ENCODE measurements around the gene FBLN2. TPM values are rescaled to one million over a fixed set of nuclear protein-coding genes. Genes with fewer than 3 reads are reported as not detected.

FBLN2 gene
- total RNA-seq, 2 experiments from 2014 or later: not detected

- Mint-ChIP-seq H3K36me3 (ENCODE audit: low read depth) (no peaks in the 10 kb centered on the region), H3K9me3 (peaks cover 5% of the 10 kb centered on the region), H3K27me3 (ENCODE audit: low read depth) (no peaks in the 10 kb centered on the region), H3K4me3 (no peak overlapping the region), H3K27ac (no peak overlapping the region), H3K4me1 (ENCODE audit: low read depth) (no peaks in the 10 kb centered on the region)
- CTCF ChIA-PET: interaction anchor here (0.6 to 1.2 kb wide), 2 partner anchors 34 to 121 kb away, joined by 3 read pairs; no protein-coding TSS in a partner anchor
- DNase-seq: no peak
- intact Hi-C loops (cut with micrococcal nuclease): no loop called here
Measured at GRCh38 chr3:13525827-13526625, 22.9 kb upstream of the FBLN2 start.

GRCh38 chr3:13526626-13526949 is 22.3 kb upstream of the FBLN2 start:
- Mint-ChIP-seq H3K9me3 (peaks cover 3% of the 10 kb centered on the region), H3K27me3 (ENCODE audit: low read depth) (no peaks in the 10 kb centered on the region), H3K27ac (no peak overlapping the region), H3K4me3 (no peak overlapping the region), H3K36me3 (ENCODE audit: low read depth) (no peaks in the 10 kb centered on the region), H3K4me1 (ENCODE audit: low read depth) (no peaks in the 10 kb centered on the region)
- CTCF ChIA-PET: no interaction called here
- intact Hi-C loops (cut with micrococcal nuclease): no loop called here
- DNase-seq: no peak

- Mint-ChIP-seq H3K9me3 (no peaks in the 10 kb centered on the region), H3K36me3 (ENCODE audit: low read depth) (no peaks in the 10 kb centered on the region)
Measured at GRCh38 chr3:13528217-13528867, 20.6 kb upstream of the FBLN2 start.

GRCh38 chr3:13529196-13530112 is 19.5 kb upstream of the FBLN2 start:
- Mint-ChIP-seq H3K27ac (no peak overlapping the region), H3K4me1 (ENCODE audit: low read depth) (no peaks in the 10 kb centered on the region), H3K4me3 (no peak overlapping the region), H3K36me3 (ENCODE audit: low read depth) (no peaks in the 10 kb centered on the region), H3K9me3 (no peaks in the 10 kb centered on the region), H3K27me3 (ENCODE audit: low read depth) (no peaks in the 10 kb centered on the region)
- intact Hi-C loops (cut with micrococcal nuclease): no loop called here
- DNase-seq: no peak
- CTCF ChIA-PET: interaction anchor here (0.6 kb wide), 2 partner anchors 374 to 1395 kb away, joined by 3 read pairs; no protein-coding TSS in a partner anchor

More at GRCh38 chr3:13528217-13528867, 20.6 kb upstream of the FBLN2 start:
- H3K4me3 Mint-ChIP-seq: no peak overlapping the region
- intact Hi-C loops (cut with micrococcal nuclease): no loop called here
- H3K27me3 Mint-ChIP-seq (ENCODE audit: low read depth): no peaks in the 10 kb centered on the region
- H3K27ac Mint-ChIP-seq: no peak overlapping the region
- DNase-seq: no peak
- CTCF ChIA-PET: no interaction called here
- H3K4me1 Mint-ChIP-seq (ENCODE audit: low read depth): no peaks in the 10 kb centered on the region

- Mint-ChIP-seq H3K4me3 (no peak overlapping the region), H3K36me3 (ENCODE audit: low read depth) (no peaks in the 10 kb centered on the region), H3K4me1 (ENCODE audit: low read depth) (no peaks in the 10 kb centered on the region), H3K27ac (no peak overlapping the region), H3K9me3 (no peaks in the 10 kb centered on the region), H3K27me3 (ENCODE audit: low read depth) (no peaks in the 10 kb centered on the region)
- no peak for DNase-seq
- intact Hi-C loops (cut with micrococcal nuclease): no loop called here
- CTCF ChIA-PET: interaction anchor here (0.6 kb wide), 1 partner anchor 1394 kb away, joined by 3 read pairs; no protein-coding TSS in a partner anchor
Measured at GRCh38 chr3:13530241-13531009, 18.5 kb upstream of the FBLN2 start.

- peaks cover 5% of the 10 kb centered on the region for H3K27me3 Mint-ChIP-seq (ENCODE audit: low read depth)
- intact Hi-C loops (cut with micrococcal nuclease): no loop called here
- no peaks in the 10 kb centered on the region for H3K9me3 Mint-ChIP-seq
- no peaks in the 10 kb centered on the region for H3K36me3 Mint-ChIP-seq (ENCODE audit: low read depth)
- H3K4me3 Mint-ChIP-seq: no peak overlapping the region
- DNase-seq: no peak
- H3K4me1 Mint-ChIP-seq (ENCODE audit: low read depth): peaks cover 8% of the 10 kb centered on the region
- CTCF ChIA-PET: no interaction called here
- no peak overlapping the region for H3K27ac Mint-ChIP-seq
Measured at GRCh38 chr3:13532085-13532484, 16.8 kb upstream of the FBLN2 start.

GRCh38 chr3:13532631-13533030 is 16.3 kb upstream of the FBLN2 start:
- Mint-ChIP-seq H3K4me3 (no peak overlapping the region), H3K36me3 (ENCODE audit: low read depth) (no peaks in the 10 kb centered on the region), H3K27ac (no peak overlapping the region), H3K9me3 (no peaks in the 10 kb centered on the region), H3K27me3 (ENCODE audit: low read depth) (peaks cover 5% of the 10 kb centered on the region), H3K4me1 (ENCODE audit: low read depth) (peaks cover 8% of the 10 kb centered on the region)
- CTCF ChIA-PET: interaction anchor here (1.0 kb wide), 1 partner anchor 117 kb away, joined by 3 read pairs; no protein-coding TSS in a partner anchor
- no peak for DNase-seq
- intact Hi-C loops (cut with micrococcal nuclease): no loop called here

- Mint-ChIP-seq H3K9me3 (no peaks in the 10 kb centered on the region), H3K27me3 (ENCODE audit: low read depth) (peaks cover 5% of the 10 kb centered on the region), H3K4me3 (no peak overlapping the region), H3K36me3 (ENCODE audit: low read depth) (no peaks in the 10 kb centered on the region), H3K27ac (no peak overlapping the region), H3K4me1 (ENCODE audit: low read depth) (peaks cover 8% of the 10 kb centered on the region)
- no peak for DNase-seq
- CTCF ChIA-PET: interaction anchor here (0.6 to 1.4 kb wide), 4 partner anchors 35 to 123 kb away, joined by 3 to 7 read pairs (median 4); no protein-coding TSS in a partner anchor
- intact Hi-C loops (cut with micrococcal nuclease): no loop called here
Measured at GRCh38 chr3:13533885-13534301, 15.0 kb upstream of the FBLN2 start.

GRCh38 chr3:13535526-13535875 is 13.4 kb upstream of the FBLN2 start:
- H3K36me3 Mint-ChIP-seq (ENCODE audit: low read depth): no peaks in the 10 kb centered on the region
- no peak for DNase-seq
- CTCF ChIA-PET: no interaction called here

GRCh38 chr3:13535905-13536304 is 13.0 kb upstream of the FBLN2 start:
- H3K9me3 Mint-ChIP-seq: peaks cover 1% of the 10 kb centered on the region
- peaks cover 5% of the 10 kb centered on the region for H3K27me3 Mint-ChIP-seq (ENCODE audit: low read depth)
- CTCF ChIA-PET: no interaction called here
- no peak for DNase-seq
- H3K4me1 Mint-ChIP-seq (ENCODE audit: low read depth): peaks cover 8% of the 10 kb centered on the region
- H3K4me3 Mint-ChIP-seq: no peak overlapping the region
- intact Hi-C loops (cut with micrococcal nuclease): no loop called here
- H3K27ac Mint-ChIP-seq: no peak overlapping the region
- no peaks in the 10 kb centered on the region for H3K36me3 Mint-ChIP-seq (ENCODE audit: low read depth)

More at GRCh38 chr3:13535526-13535875, 13.4 kb upstream of the FBLN2 start:
- Mint-ChIP-seq H3K27ac (no peak overlapping the region), H3K9me3 (no peaks in the 10 kb centered on the region), H3K4me3 (no peak overlapping the region), H3K4me1 (ENCODE audit: low read depth) (peaks cover 8% of the 10 kb centered on the region), H3K27me3 (ENCODE audit: low read depth) (peaks cover 5% of the 10 kb centered on the region)
- intact Hi-C loops (cut with micrococcal nuclease): no loop called here

- no peak overlapping the region for H3K4me3 Mint-ChIP-seq
- peaks cover 4% of the 10 kb centered on the region for H3K9me3 Mint-ChIP-seq
- CTCF ChIA-PET: no interaction called here
- intact Hi-C loops (cut with micrococcal nuclease): no loop called here
- no peak overlapping the region for H3K27ac Mint-ChIP-seq
- peaks cover 8% of the 10 kb centered on the region for H3K4me1 Mint-ChIP-seq (ENCODE audit: low read depth)
- no peak for DNase-seq
- peaks cover 6% of the 10 kb centered on the region for H3K27me3 Mint-ChIP-seq (ENCODE audit: low read depth)
- no peaks in the 10 kb centered on the region for H3K36me3 Mint-ChIP-seq (ENCODE audit: low read depth)
Measured at GRCh38 chr3:13536432-13536831, 12.5 kb upstream of the FBLN2 start.

GRCh38 chr3:13536832-13537231 is 12.1 kb upstream of the FBLN2 start:
- peaks cover 4% of the 10 kb centered on the region for H3K9me3 Mint-ChIP-seq
- H3K27me3 Mint-ChIP-seq (ENCODE audit: low read depth): peaks cover 6% of the 10 kb centered on the region
- no peak for DNase-seq
- H3K36me3 Mint-ChIP-seq (ENCODE audit: low read depth): no peaks in the 10 kb centered on the region
- CTCF ChIA-PET: no interaction called here
- H3K4me1 Mint-ChIP-seq (ENCODE audit: low read depth): peaks cover 8% of the 10 kb centered on the region
- no peak overlapping the region for H3K27ac Mint-ChIP-seq
- no peak overlapping the region for H3K4me3 Mint-ChIP-seq
- intact Hi-C loops (cut with micrococcal nuclease): no loop called here

Data from activated naive CD4-positive, alpha-beta T cell treated with anti-CD3 and anti-CD28 coated beads for 36 hours (primary cell).